Measurements from ENCODE around the gene ADCY9.
"Not testable (repeated sequence)": the region's sequence is repeated elsewhere in the genome, so short reads cannot be mapped to it uniquely, and the experiment has no call there.

ADCY9 gene

GRCh38 chr16:3938471-3938842, 177.8 kb downstream of the ADCY9 start:
- TF ChIP-seq CTCF (IDR thresholded peaks at IDR 0.05; ENCODE audit: low read depth, low read length) = no peak
- H3K4me3 ChIP-seq (ENCODE audit: low read depth, low read length) = no peak overlapping the region; the same call in 1 of the 2 replicates

DNA sequence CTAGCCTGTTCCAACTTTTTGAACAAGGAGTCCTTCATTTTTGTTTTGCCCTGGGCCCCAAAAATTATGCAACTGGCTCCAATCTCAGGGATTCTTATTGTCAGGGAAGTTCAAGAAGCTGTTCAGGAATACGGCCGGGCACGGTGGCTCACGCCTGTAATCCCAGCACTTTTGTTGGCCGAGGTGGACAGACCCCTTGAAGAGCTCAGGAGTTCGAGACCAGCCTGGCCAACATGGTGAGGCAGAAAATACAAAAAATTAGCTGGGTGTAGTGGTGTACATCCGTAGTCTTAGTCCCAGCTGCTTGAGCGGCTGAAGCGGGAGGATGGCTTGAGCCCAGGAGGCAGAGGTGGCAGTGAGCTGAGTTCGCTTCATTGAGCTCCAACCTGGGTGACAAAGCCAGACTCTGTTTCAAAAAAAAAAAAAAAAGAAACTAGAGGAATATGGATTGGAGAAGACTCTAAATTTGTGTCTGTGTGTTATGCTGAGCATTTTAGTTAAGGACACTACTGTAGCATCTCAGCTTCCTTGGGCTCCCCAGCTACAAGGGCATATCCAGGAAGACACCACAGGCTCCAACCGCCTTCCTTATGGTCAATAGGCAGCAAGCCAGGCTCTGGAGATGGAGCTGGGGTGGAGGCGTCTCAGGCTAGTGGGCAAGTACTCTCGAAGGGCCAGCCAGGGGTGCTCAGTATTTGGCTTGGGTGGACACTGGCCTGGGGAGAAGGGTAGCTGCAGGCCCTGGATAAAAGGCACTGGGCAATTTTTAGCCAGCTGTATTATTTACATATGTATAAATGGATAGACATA, 179.0 kb downstream of the ADCY9 start:
- H3K4me3 ChIP-seq (ENCODE audit: low read depth, low read length) = no peak overlapping the region
- TF ChIP-seq CTCF (IDR thresholded peaks at IDR 0.05; ENCODE audit: low read depth, low read length) = no peak

GRCh38 chr16:3935921-3936320, 180.3 kb downstream of the ADCY9 start:
- no peak for TF ChIP-seq CTCF (IDR thresholded peaks at IDR 0.05; ENCODE audit: low read depth, low read length)
- H3K4me3 ChIP-seq (ENCODE audit: low read depth, low read length) = no peak overlapping the region

- no peak for TF ChIP-seq CTCF (IDR thresholded peaks at IDR 0.05; ENCODE audit: low read depth, low read length)
- no peak overlapping the region for H3K4me3 ChIP-seq (ENCODE audit: low read depth, low read length)
Observed at GRCh38 chr16:3934491-3935181, 181.6 kb downstream of the ADCY9 start.

DNA sequence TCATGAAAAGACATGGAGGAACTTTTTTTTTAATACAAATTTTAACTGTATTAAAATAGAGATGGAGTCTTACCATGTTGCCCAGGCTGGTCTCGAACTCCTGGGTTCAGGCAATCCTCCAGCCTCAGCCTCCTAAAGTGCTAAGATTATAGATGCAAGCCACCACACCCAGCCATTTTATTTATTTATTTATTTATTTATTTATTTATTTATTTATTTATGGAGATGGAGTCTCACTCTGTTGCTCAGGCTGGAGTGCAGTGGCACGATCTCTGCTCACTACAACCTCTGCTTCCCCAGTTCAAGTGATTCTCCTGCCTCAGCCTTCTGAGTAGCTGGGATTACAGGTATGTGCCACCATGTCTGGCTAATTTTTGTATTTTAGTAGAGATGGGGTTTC, 189.1 kb downstream of the ADCY9 start:
- not testable (repeated sequence) for H3K4me3 ChIP-seq (ENCODE audit: low read depth, low read length)

GRCh38 chr16:3924763-3925162, 191.5 kb downstream of the ADCY9 start:
- TF ChIP-seq CTCF (IDR thresholded peaks at IDR 0.05; ENCODE audit: low read depth, low read length) = no peak
- H3K4me3 ChIP-seq (ENCODE audit: low read depth, low read length) = no peak overlapping the region

- H3K4me3 ChIP-seq (ENCODE audit: low read depth, low read length) = no peak overlapping the region
- no peak for TF ChIP-seq CTCF (IDR thresholded peaks at IDR 0.05; ENCODE audit: low read depth, low read length)
Observed at GRCh38 chr16:3922241-3922640, 194.0 kb downstream of the ADCY9 start.
